T1000 (cell line): ENCODE data around the gene STK32B.
"Not testable (repeated sequence)": the region's sequence is repeated elsewhere in the genome, so short reads cannot be mapped to it uniquely, and the experiment has no call there.

ENCODE experiments used
- DNase-seq: peaks from one replicate; lab custom pipeline; 2025; ENCODE audit warnings: mixed read lengths; lab: John Stamatoyannopoulos, UW

STK32B gene

DNA sequence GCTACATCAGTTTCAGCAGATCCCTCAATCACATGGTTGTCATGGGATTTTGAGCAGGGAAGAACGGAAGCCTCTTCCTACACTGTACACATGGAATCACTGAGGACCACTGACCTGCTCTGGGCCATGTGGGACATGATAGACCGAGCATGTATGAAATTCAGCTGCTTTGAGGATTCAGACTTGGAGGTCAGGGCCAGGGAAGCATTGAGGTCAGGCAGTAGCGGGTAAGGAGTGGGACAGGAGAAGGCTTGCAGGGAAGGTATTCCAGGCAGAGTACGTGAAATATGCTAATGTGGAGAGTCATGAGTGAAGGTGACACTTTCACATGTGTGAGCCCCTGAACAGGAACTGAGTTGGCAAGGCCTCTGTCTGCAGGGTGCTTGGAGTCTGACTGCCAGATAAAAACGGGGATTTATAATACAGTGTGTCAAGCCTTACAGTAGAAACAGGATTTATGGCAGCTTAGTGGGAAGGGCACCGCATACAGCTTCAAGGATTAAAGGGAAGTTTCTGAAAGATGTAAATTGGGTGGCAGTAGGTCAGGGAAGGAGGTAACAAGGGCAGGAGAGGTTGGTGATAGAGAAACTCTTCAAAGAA lies 111.7 kb downstream of the STK32B start:
- DNase-seq = no peak

DNA sequence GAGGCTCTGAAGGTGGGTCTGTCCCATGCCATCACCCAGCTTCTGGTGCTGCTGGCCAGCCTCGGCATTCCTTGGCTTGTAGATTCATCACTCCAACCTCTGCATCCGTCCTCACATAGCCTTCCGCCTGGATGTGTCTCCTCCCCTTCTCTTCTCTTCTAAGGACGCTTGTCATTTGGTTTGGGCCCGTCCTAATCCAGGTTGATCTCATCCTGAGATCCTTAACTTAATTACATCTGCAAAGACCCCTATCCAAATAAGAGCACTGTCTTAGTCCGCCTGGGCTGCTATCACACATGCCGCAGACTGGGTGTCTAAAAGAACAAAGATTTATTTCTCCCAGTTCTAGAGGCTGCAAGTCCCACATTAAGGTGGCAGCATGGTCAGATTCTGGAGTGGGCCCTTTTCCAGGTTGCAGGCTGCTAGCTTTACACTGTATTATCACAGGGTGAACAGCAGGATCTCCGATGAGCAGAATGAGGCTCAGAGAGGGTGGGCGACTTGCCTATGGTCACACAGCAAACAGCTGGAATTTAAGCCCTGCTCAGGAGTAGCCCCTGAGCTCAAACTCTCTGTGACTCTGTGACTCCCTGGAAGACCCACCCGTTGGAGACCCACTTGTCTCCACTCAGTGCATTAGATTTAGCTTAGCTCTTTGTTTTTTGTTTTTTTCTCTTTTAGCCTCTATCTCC lies 113.1 kb downstream of the STK32B start:
- DNase-seq = no peak

- DNase-seq = peak; percentile 55
Measured at GRCh38 chr4:5165420-5166369, 114.4 kb downstream of the STK32B start.

- no peak for DNase-seq
Measured at GRCh38 chr4:5166377-5166776, 115.1 kb downstream of the STK32B start.

- DNase-seq = no peak
Measured at GRCh38 chr4:5168891-5169290, 117.6 kb downstream of the STK32B start.

DNA sequence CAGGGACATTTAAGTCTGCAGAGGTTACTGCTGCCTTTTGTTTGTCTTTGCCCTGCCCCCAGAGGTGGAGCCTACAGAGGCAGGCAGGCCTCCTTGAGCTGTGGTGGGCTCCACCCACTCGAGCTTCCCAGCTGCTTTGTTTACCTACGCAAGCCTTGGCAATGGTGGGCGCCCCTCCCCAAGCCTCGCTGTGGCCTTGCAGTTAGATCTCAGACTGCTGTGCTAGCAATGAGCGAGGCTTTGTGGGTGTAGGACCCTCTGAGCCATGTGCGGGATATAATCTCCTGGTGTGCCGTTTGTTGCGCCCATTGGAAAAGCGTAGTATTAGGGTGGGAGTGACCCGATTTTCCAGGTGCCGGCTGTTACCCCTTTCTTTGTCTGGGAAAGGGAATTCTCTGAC lies 124.6 kb downstream of the STK32B start:
- not testable (repeated sequence) for DNase-seq

DNA sequence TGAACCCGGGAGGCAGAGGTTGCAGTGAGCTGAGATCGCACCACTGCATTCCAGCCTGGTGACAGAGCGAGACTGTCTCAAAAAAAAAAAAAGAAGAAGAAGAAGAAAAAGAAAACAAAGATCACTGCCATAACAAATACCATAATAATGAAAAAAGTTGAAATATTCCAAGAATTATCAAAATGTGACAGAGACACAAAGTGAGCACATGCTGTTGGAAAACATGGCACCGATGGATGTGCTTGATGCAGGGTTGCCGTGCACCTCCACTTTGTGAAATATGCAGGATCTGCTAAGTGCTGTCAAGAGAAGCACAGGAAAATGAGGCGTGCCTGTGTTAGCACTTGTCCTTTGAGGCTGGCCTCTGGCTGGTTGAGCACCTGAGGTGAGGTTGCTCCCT lies 133.3 kb downstream of the STK32B start:
- DNase-seq = no peak

GRCh38 chr4:5185551-5185950 lies 134.3 kb downstream of the STK32B start:
- no peak for DNase-seq

DNA sequence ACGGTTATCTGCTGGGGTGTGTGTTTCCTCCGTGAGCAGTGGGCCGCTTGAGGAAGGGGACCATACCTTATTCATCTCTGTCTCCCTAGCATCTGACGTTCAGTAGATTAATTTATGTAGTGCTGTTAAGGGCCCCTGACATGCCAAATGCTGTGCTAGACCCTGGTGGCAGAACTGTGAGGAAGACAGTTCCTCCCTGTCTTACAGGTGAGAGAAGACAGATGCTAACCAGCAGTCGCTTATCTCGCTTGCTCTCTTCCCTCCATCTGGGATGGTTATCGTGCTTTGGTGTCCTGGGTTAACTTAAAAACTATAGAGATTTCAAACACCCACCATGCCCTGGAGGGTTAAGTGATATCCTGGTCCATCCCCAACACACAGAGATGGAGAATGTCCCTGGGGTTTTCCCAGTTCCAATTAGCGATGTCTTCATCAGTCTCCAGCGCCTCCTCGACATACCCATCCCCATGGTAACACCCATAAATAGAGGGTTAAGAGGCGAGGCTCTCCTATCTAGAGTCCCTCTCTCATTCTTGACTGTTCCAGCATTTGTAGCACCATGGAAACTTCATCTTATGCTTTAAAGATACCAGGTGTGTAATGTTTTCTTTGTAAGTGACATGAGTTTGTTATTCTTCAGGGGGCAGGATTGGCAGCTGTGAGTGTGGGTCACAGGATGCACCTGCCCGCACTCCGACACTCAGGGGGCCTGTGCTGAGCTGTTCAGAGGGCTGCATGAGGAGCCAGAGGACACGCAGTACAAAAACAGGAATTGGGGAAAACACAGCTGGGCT lies 135.2 kb downstream of the STK32B start:
- no peak for DNase-seq

DNA sequence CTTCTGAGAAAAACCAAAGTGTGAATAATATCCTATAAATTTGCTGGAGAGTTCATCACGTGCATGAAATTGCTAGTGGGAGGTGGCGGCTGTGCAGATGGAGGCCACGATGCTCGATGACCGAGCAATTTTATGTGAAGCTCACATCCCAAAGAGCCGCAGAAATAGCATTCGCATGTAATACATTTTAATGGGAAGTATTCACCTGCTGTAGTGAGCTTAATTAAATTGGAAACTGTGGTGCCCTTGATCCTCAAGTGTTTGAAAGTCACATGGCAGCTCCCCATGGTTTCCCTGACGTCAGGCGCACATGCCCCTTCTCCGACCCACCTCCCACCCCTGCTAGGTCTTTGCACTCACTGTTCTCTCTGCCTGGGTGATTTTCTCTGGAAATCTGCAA lies 136.8 kb downstream of the STK32B start:
- no peak for DNase-seq

- no peak for DNase-seq
Measured at GRCh38 chr4:5191831-5192230, 140.6 kb downstream of the STK32B start.

- no peak for DNase-seq
Measured at GRCh38 chr4:5192271-5192670, 141.0 kb downstream of the STK32B start.

DNA sequence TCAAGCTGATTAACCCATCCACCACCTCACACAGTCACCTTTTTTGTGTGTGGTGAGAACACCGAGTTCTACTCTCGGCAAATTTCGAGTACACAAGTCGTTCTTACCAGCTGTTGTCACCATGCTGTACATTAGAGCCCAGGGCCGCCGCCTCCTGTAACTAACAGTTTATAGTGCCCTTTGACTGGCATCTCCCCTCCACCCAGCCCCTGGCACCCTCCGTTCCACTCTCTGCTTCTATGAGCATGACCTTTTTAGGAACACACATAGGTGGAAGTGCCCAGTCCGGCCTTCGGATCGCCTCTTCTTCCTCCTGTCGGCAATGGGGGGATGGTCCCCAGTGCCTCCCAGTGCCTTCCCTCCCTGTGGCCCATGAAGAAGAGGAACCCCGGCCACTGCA lies 141.4 kb downstream of the STK32B start:
- no peak for DNase-seq

- DNase-seq = no peak
Measured at GRCh38 chr4:5198656-5199541, 147.6 kb downstream of the STK32B start.

GRCh38 chr4:5199912-5200311 lies 148.6 kb downstream of the STK32B start:
- no peak for DNase-seq

DNA sequence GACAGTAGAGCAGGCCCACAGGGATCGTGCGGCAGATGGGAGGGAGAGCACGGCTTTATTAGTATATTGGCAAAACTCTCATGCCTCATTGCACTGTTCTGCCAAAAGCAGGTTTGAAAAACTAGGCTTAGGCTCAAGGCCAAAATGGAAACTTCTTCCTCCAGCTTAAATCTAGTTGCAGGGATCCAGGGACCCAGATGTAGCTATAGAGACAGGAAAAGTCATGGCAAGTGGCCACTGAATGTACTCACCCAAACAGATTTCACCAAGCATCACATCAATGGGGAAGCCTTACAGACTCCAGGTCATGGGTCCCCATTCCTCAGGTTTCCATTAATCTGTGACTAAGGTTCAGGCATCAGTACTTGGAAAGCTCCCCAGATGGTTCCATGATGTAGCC lies 149.2 kb downstream of the STK32B start:
- no peak for DNase-seq

- no peak for DNase-seq
Measured at GRCh38 chr4:5203309-5203992, 152.2 kb downstream of the STK32B start.

DNA sequence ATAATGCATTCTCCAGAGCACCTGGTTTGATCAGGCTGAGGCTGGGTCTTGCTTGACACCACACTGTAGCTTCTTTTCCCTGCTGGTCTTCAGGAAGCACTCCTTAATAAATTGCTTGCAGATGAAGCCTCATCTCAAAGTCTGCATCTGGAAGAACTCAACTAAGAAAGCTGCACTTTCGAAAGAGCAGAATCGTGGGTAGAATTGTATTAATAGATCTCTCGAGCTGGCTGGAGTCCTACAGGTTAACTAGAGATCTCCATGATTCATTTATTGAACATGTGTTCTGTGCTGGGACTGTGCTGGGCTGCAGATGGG lies 152.7 kb downstream of the STK32B start:
- DNase-seq = no peak

GRCh38 chr4:5204781-5205180 lies 153.5 kb downstream of the STK32B start:
- no peak for DNase-seq

- peak; percentile 64 for DNase-seq
Measured at GRCh38 chr4:5206016-5206790, 154.9 kb downstream of the STK32B start.
